GM12864 (cell line): ENCODE results near the gene GNA12.

ENCODE experiments used
- DNase-seq: peaks from one replicate; pipeline ENCODE4 v3.0.0-alpha.2; 2011; ENCODE audit warnings: low read depth
- H3K4me3 ChIP-seq: 2 replicates; pipeline ENCODE4 v1.5.1; 2011; ENCODE audit warnings: mild to moderate bottlenecking, low read depth, low read length, control low read depth
- TF ChIP-seq, protein P1 (sequence below): IDR thresholded peaks from 2 replicates; pipeline ENCODE4 v1.5.1; 2011; ENCODE audit warnings: low read depth, mild to moderate bottlenecking, moderate library complexity, low read length, control low read depth, inconsistent platforms; ENCODE audit errors: missing control alignments

Gene GNA12

GRCh38 chr7:2840458-2840857 lies 3.6 kb downstream of the GNA12 start:
- no peak for DNase-seq
- H3K4me3 ChIP-seq, result no peak overlapping the region
- TF ChIP-seq, protein P1, sequence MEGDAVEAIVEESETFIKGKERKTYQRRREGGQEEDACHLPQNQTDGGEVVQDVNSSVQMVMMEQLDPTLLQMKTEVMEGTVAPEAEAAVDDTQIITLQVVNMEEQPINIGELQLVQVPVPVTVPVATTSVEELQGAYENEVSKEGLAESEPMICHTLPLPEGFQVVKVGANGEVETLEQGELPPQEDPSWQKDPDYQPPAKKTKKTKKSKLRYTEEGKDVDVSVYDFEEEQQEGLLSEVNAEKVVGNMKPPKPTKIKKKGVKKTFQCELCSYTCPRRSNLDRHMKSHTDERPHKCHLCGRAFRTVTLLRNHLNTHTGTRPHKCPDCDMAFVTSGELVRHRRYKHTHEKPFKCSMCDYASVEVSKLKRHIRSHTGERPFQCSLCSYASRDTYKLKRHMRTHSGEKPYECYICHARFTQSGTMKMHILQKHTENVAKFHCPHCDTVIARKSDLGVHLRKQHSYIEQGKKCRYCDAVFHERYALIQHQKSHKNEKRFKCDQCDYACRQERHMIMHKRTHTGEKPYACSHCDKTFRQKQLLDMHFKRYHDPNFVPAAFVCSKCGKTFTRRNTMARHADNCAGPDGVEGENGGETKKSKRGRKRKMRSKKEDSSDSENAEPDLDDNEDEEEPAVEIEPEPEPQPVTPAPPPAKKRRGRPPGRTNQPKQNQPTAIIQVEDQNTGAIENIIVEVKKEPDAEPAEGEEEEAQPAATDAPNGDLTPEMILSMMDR, result no peak

DNA sequence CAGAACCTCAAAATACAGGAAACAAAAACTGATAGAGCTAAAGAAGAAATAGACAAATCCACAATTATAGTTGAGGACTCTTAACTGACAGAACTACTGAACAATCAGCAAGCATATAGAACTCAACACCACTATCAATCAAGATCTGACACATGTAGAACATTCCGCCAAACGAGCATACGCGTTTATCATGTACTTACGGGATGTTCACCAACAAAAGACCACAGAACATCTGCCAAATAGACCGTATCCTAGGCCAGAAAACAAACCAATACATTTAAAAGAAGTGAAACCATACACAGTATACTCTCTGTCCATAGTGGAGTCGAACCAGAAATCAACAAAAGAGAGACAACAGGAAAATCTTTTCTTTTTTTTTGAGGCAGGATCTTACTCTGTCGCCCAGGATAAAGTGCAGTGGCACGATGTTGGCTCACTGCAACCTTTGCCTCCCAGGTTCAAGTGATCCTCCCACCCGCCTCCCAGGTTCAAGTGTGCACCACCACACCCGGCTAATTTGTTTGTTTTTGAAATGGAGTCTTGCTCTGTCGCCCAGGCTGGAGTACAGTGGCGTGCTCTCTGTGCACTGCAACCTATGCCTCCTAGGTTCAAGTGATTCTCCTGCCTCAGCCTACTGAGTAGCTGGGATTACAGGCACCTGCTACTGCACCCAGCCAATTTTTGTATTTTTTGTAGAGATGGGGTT lies 5.1 kb downstream of the GNA12 start:
- DNase-seq, result no peak
- no peak overlapping the region for H3K4me3 ChIP-seq
- TF ChIP-seq, protein P1, result no peak

DNA sequence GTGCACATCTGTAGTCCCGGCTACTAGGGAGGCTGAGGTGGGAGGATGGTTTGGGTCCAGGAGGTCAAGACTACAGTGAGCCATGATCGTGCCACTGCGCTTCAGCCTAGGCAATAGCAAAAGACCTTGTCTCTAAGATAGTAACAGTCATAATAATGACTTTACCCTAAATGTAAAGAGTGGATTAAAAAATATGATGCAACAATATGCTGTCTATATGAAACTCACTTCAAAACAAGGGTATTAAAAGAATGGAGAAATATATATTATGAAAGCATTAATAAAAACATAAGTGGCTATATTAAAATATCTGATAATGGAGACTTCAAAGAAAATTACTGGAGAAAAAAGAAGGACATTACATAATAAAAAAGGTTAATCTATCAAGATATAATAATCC lies 5.7 kb downstream of the GNA12 start:
- no peak overlapping the region for H3K4me3 ChIP-seq
- no peak for DNase-seq
- TF ChIP-seq, protein P1, result no peak

DNA sequence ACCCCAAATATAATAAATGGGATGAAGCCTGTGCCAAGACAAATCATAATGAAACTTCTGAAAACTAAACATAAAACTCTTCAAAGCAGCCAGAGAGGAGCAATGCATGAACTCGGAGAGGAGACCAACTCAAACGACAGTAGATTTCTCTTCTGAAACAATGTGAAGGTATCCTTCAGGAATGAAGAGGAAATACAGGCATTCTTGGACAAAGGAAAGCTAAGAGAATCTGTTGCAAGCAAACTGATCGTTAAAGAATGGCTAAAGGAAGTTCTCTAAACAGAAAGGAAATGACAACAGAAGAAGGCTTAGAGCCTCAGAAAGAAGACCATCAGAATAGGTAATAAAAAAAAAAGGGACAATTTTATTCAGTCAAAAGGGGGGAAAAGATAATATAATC lies 6.6 kb downstream of the GNA12 start:
- TF ChIP-seq, protein P1, result no peak
- no peak for DNase-seq
- H3K4me3 ChIP-seq, result no peak overlapping the region

- DNase-seq, result no peak
- no peak overlapping the region for H3K4me3 ChIP-seq
- TF ChIP-seq, protein P1, result no peak
Measured at GRCh38 chr7:2834748-2835441, 9.2 kb downstream of the GNA12 start.

GRCh38 chr7:2833083-2833910 lies 10.8 kb downstream of the GNA12 start:
- TF ChIP-seq, protein P1, result no peak
- no peak for DNase-seq
- no peak overlapping the region for H3K4me3 ChIP-seq
